Heart left ventricle (tissue), 16 donors: ENCODE results near the gene TACSTD2. TPM values are rescaled to one million over a fixed set of nuclear protein-coding genes. Genes with fewer than 3 reads are reported as not detected.

ENCODE experiments used
- ATAC-seq, 4 donors: fragments of 200-7000 bp; cut with Tn5 transposase; one replicate each; pipeline ENCODE4 v1.9.1; 2020 to 2022; ENCODE audit warnings: moderate library complexity in 4 of 4, mild to moderate bottlenecking in 3 of 4, moderate number of reproducible peaks in 1 of 4
- DNase-seq, 5 donors: peaks; one replicate each; pipeline ENCODE4 v3.0.0-alpha.2; 2020
- H3K27ac ChIP-seq, 12 donors: fragments of 200-600 bp; sonication (generic) in 4 of 12; one replicate each; pipeline versions ENCODE4 v1.5.0 to v1.8.0; 2016 to 2022; ENCODE audit warnings: mild to moderate bottlenecking in 2 of 12
- H3K27me3 ChIP-seq, 9 donors: fragments of 200-600 bp; sonication (generic) in 2 of 9; one replicate each; pipeline versions ENCODE4 v1.5.1 to v1.8.0; 2016 to 2022; ENCODE audit warnings: mild to moderate bottlenecking in 3 of 9
- H3K36me3 ChIP-seq, 9 donors: fragments of 200-600 bp; sonication (generic) in 2 of 9; one replicate each; pipeline versions ENCODE4 v1.5.0 to v1.8.0; 2018 to 2022; ENCODE audit warnings: mild to moderate bottlenecking in 2 of 9
- H3K4me1 ChIP-seq, 12 donors: fragments of 200-600 bp; sonication (generic) in 4 of 12; one replicate each; pipeline versions ENCODE4 v1.5.0 to v1.8.0; 2016 to 2022; ENCODE audit warnings: mild to moderate bottlenecking in 3 of 12
- H3K4me3 ChIP-seq, 12 donors: fragments of 200-600 bp; sonication (generic) in 4 of 12; one replicate each; pipeline versions ENCODE4 v1.5.0 to v1.8.0; 2017 to 2022; ENCODE audit warnings: mild to moderate bottlenecking in 9 of 12, moderate library complexity in 4 of 12
- H3K9me3 ChIP-seq, 12 donors: fragments of 200-600 bp; sonication (generic) in 4 of 12; one replicate each; pipeline versions ENCODE4 v1.5.0 to v1.8.0; 2016 to 2022; ENCODE audit warnings: mild to moderate bottlenecking in 1 of 12
- CTCF ChIP-seq, 12 donors: fragments of 200-600 bp; sonication (generic) in 4 of 12; IDR thresholded peaks; one replicate each; pipeline versions ENCODE4 v1.5.0 to v1.8.0; 2018 to 2022; ENCODE audit warnings: antibody characterized with exemption in 12 of 12, mild to moderate bottlenecking in 5 of 12
- POLR2A ChIP-seq, 2 donors: fragments of 450-650 bp; IDR thresholded peaks; one replicate each; pipeline ENCODE4 v1.6.1; 2017; ENCODE audit warnings: antibody characterized with exemption in 2 of 2, mild to moderate bottlenecking in 2 of 2, moderate library complexity in 2 of 2
- WGBS, 4 donors: extraction: QIAGEN DNeasy Blood & Tissue Kit in 2 of 4; methylation state at CpG; one replicate each; pipeline versions ENCODE4 v1.1.5 to v1.1.7; 2013 to 2018; 5-methylcytosine and 5-hydroxymethylcytosine counted together
- intact Hi-C, 10 donors: fragments of 100-400 bp; cut with DNase I; formaldehyde crosslinking; loops; one replicate each; pipeline versions ENCODE4 v1.11.1 to v1.14.2; 2022
- polyA plus RNA-seq, 2 donors: library from polyadenylated mRNA; stranded (reverse); fragments of 200-250 nt; gene quantifications; one replicate each; pipeline ENCODE4 v1.2.3, GENCODE V29; 2013
- total RNA-seq, 9 donors: library from RNA; depleted of rRNA in 2 of 9; stranded (reverse); fragments of >200 nt in 2 of 9; fragmentation: NEBNext Ultra II Directional in 3 of 9; extraction: Animal tissue kit (Norgen Biotek cat#: 25700) in 3 of 9; gene quantifications; one replicate each; pipeline versions ENCODE4 v1.1.0 to v1.2.4, GENCODE V29; 2016 to 2023
- donor health status: ischemic (EF 13 %, LVEDD 7.1; RV severe dilation, severe dysfunction).
- donor health status: healthy with polysubstance abuse.
- donor health status: DM: no; HTN: yes; CAD: no.
- donor health status: DM: no; HTN: no; CAD: no.
- donor health status: ischemic (EF 25% LVEDD 6.9; RV normal size, moderate dysfunction).
- donor health status: ischemic (EF 25% LVEDD 5.7; RV mildly dilated, moderate dysfunction).
- donor health status: healthy.
- donor health status: DM: yes; HTN: yes; CAD: no.
- donor health status: ischemic (EF 35%, LVEDD 5.7; RV mildly dilated, moderate dysfunction).
- donor health status: nonischemic (EF 11% LVEDD 7.7; RV severe dilation, severe dysfunction).
- donor health status: DM: yes; HTN: yes; CAD: no.
- donor health status: PGD.
- donor health status: ischemic (EF 29% LVEDD 5.4; RV normal size, mild dysfunction).
- donor health status: nonischemic (EF 23%, LVEDD 6.1; RV moderate dilation, normal function).

TACSTD2 gene
- total and polyA plus RNA-seq, 11 donors: 0.11 to 0.75 (median 0.15) TPM; not detected in 4

GRCh38 chr1:58571616-58572015 is 5.4 kb downstream of the TACSTD2 start:
- intact Hi-C loops: no loop called here
- Histone ChIP-seq H3K4me3 (no peak overlapping the region), H3K9me3 (no peaks in the 10 kb centered on the region), H3K27ac (no peak overlapping the region), H3K4me1 (peaks cover 0 to 10% (median 6%) of the 10 kb centered on the region in 12 donors), H3K36me3 (no peaks in the 10 kb centered on the region), H3K27me3 (peaks cover 12 to 69% (median 30%) of the 10 kb centered on the region in 9 donors)
- ATAC-seq: no peak
- DNase-seq: no peak
- TF ChIP-seq POLR2A (IDR thresholded peaks at IDR 0.05) (no peak), CTCF (IDR thresholded peaks at IDR 0.05) (no peak)

DNA sequence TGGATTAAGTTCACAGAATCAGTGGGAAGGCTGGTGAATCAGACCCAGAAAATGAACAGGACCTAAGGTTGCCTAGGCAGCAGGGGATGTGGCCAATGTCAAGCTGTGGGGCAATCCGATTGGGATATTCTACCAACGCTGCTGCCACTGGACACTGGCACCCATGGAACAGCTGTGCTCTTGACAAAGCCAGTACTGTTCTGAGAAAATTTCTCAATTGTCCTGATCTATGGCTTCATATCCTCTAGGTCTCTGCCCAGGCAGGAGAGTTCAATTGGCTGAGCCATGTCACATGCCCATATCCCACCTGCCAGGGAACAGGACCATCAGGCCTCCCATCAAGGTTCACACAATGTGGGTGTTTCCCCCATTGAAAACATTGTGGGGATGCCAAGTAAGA is 6.2 kb downstream of the TACSTD2 start:
- Histone ChIP-seq H3K27me3 (peaks cover 4 to 61% (median 22%) of the 10 kb centered on the region in 9 donors), H3K4me3 (no peak overlapping the region), H3K36me3 (no peaks in the 10 kb centered on the region), H3K27ac (no peak overlapping the region), H3K4me1 (peaks cover 0 to 2% (median 0%) of the 10 kb centered on the region in 12 donors), H3K9me3 (no peaks in the 10 kb centered on the region)
- ATAC-seq: no peak
- TF ChIP-seq CTCF (IDR thresholded peaks at IDR 0.05) (no peak), POLR2A (IDR thresholded peaks at IDR 0.05) (no peak)
- WGBS, 4 donors: 88 to 97% (median 93%) methylated on average over 2 of the region's 2 CpGs
- no peak for DNase-seq
- intact Hi-C loops: no loop called here

GRCh38 chr1:58570094-58570493 is 7.0 kb downstream of the TACSTD2 start:
- peaks cover 0 to 55% (median 20%) of the 10 kb centered on the region in 9 donors for H3K27me3 ChIP-seq
- no peaks in the 10 kb centered on the region for H3K9me3 ChIP-seq
- DNase-seq (no peak), ATAC-seq (no peak)
- no peaks in the 10 kb centered on the region for H3K36me3 ChIP-seq
- intact Hi-C loops: no loop called here
- no peak overlapping the region for H3K4me3 ChIP-seq
- no peak overlapping the region for H3K27ac ChIP-seq
- H3K4me1 ChIP-seq: no peaks in the 10 kb centered on the region
- TF ChIP-seq CTCF (IDR thresholded peaks at IDR 0.05): no peak
- no peak for TF ChIP-seq POLR2A (IDR thresholded peaks at IDR 0.05)

GRCh38 chr1:58568911-58569310 is 8.1 kb downstream of the TACSTD2 start:
- no peak for ATAC-seq
- 79 to 87% (median 82%) methylated on average over 5 of the region's 5 CpGs for WGBS, 4 donors

More at GRCh38 chr1:58568911-58569310, 8.1 kb downstream of the TACSTD2 start:
- Histone ChIP-seq H3K4me3 (no peak overlapping the region), H3K27ac (no peak overlapping the region), H3K9me3 (no peaks in the 10 kb centered on the region), H3K36me3 (no peaks in the 10 kb centered on the region), H3K4me1 (no peaks in the 10 kb centered on the region), H3K27me3 (peaks cover 0 to 43% (median 12%) of the 10 kb centered on the region in 9 donors)
- no peak for TF ChIP-seq POLR2A (IDR thresholded peaks at IDR 0.05)
- no peak for TF ChIP-seq CTCF (IDR thresholded peaks at IDR 0.05)
- no peak for DNase-seq
- intact Hi-C loops: no loop called here
